H9 (cell line): Measurements from ENCODE around the gene CUL4A. TPM values are rescaled to one million over a fixed set of nuclear protein-coding genes. Genes with fewer than 3 reads are reported as not detected.

ENCODE experiments used
- DNase-seq: peaks from one replicate; pipeline ENCODE4 v3.0.0-alpha.2; 2017
- H2AFZ ChIP-seq: one replicate; pipeline ENCODE4 v1.6.1; 2013; ENCODE audit warnings: mild to moderate bottlenecking, low read length, control low read depth, moderate library complexity
- H2AK5ac ChIP-seq: 2 replicates; pipeline ENCODE4 v1.6.1; 2013; ENCODE audit warnings: low read length, control low read depth, mixed read lengths; ENCODE audit not compliant: insufficient read length
- H2BK120ac ChIP-seq: one replicate; pipeline ENCODE4 v1.6.1; 2013; ENCODE audit warnings: low read depth, mild to moderate bottlenecking, low read length, control low read depth, inconsistent platforms; ENCODE audit not compliant: poor library complexity, severe bottlenecking
- H2BK12ac ChIP-seq: 2 replicates; pipeline ENCODE4 v1.6.1; 2013; ENCODE audit warnings: low read length, control low read depth, mixed read lengths, low read depth; ENCODE audit not compliant: insufficient read length
- H2BK15ac ChIP-seq: 2 replicates; pipeline ENCODE4 v1.6.1; 2013; ENCODE audit warnings: low read depth, low read length, control low read depth
- H2BK20ac ChIP-seq: one replicate; pipeline ENCODE4 v1.6.1; 2013; ENCODE audit warnings: low read depth, mild to moderate bottlenecking, low read length, control low read depth, inconsistent platforms; ENCODE audit not compliant: poor library complexity, severe bottlenecking
- H2BK5ac ChIP-seq: 2 replicates; pipeline ENCODE4 v1.6.1; 2013; ENCODE audit warnings: low read length, control low read depth, mixed read lengths; ENCODE audit not compliant: insufficient read length
- H3K14ac ChIP-seq: 2 replicates; pipeline ENCODE4 v1.6.1; 2013; ENCODE audit warnings: low read length, control low read depth; ENCODE audit not compliant: insufficient read depth
- H3K18ac ChIP-seq: 2 replicates; pipeline ENCODE4 v1.6.1; 2013; ENCODE audit warnings: low read depth, mild to moderate bottlenecking, mixed read lengths, low read length, control low read depth; ENCODE audit not compliant: insufficient read length
- H3K23ac ChIP-seq: 2 replicates; pipeline ENCODE4 v1.6.1; 2013; ENCODE audit warnings: low read length, control low read depth, mixed read lengths, low read depth; ENCODE audit not compliant: insufficient read length
- H3K23me2 ChIP-seq: 2 replicates; pipeline ENCODE4 v1.6.1; 2013; ENCODE audit warnings: low read depth, mild to moderate bottlenecking, mixed read lengths, low read length, control low read depth; ENCODE audit not compliant: insufficient read length, poor library complexity, severe bottlenecking
- H3K27ac ChIP-seq: 2 replicates; pipeline ENCODE4 v1.5.1; 2013; ENCODE audit warnings: low read length, control low read depth, mixed read lengths, low read depth; ENCODE audit not compliant: insufficient read length
- H3K27me3 ChIP-seq: 2 replicates; pipeline ENCODE4 v1.6.1; 2013; ENCODE audit warnings: low read length, control low read depth, inconsistent platforms; ENCODE audit not compliant: insufficient read depth
- H3K4ac ChIP-seq: 2 replicates; pipeline ENCODE4 v1.6.1; 2013; ENCODE audit warnings: low read depth, mild to moderate bottlenecking, control low read depth, inconsistent platforms, low read length, moderate library complexity
- H3K4me1 ChIP-seq: 2 replicates; pipeline ENCODE4 v1.6.1; 2013; ENCODE audit warnings: low read length, control low read depth, inconsistent platforms; ENCODE audit not compliant: insufficient read depth
- H3K4me2 ChIP-seq: 2 replicates; pipeline ENCODE4 v1.6.1; 2013; ENCODE audit warnings: low read length, control low read depth, mixed read lengths; ENCODE audit not compliant: insufficient read length, insufficient read depth
- H3K56ac ChIP-seq: 2 replicates; pipeline ENCODE4 v1.6.1; 2013; ENCODE audit warnings: low read depth, mild to moderate bottlenecking, mixed read lengths, low read length, control low read depth; ENCODE audit not compliant: insufficient read length
- H3K79me1 ChIP-seq: 2 replicates; pipeline ENCODE4 v1.6.1; 2013; ENCODE audit warnings: low read depth, mild to moderate bottlenecking, moderate library complexity, low read length, control low read depth, inconsistent platforms; ENCODE audit not compliant: insufficient read depth, poor library complexity, severe bottlenecking
- H3K79me2 ChIP-seq: 2 replicates; pipeline ENCODE4 v1.6.1; 2013; ENCODE audit warnings: low read length, control low read depth, inconsistent platforms; ENCODE audit not compliant: insufficient read depth
- H3K9ac ChIP-seq: 2 replicates; pipeline ENCODE4 v1.6.1; 2013; ENCODE audit warnings: low read length, control low read depth, mixed read lengths; ENCODE audit not compliant: insufficient read length; ENCODE audit errors: extremely low read depth
- H3K9me3 ChIP-seq: one replicate; pipeline ENCODE4 v1.6.1; 2013; ENCODE audit warnings: low read depth, low read length, inconsistent platforms; ENCODE audit not compliant: control insufficient read depth
- H3T11ph ChIP-seq: one replicate; pipeline ENCODE4 v1.6.1; 2013; ENCODE audit warnings: mild to moderate bottlenecking, low read length, control low read depth, inconsistent platforms
- H4K20me1 ChIP-seq: one replicate; pipeline ENCODE4 v1.6.1; 2013; ENCODE audit not compliant: control insufficient read depth, insufficient read length, insufficient read depth
- H4K5ac ChIP-seq: 2 replicates; pipeline ENCODE4 v1.6.1; 2013; ENCODE audit warnings: low read depth, mild to moderate bottlenecking, mixed read lengths, low read length, control low read depth; ENCODE audit not compliant: insufficient read length
- H4K8ac ChIP-seq: replicated peaks from 2 replicates; pipeline ENCODE4 v1.6.1; 2013; ENCODE audit warnings: low read length, control low read depth, mixed read lengths, low read depth; ENCODE audit not compliant: insufficient read length
- H4K91ac ChIP-seq: 2 replicates; pipeline ENCODE4 v1.6.1; 2013; ENCODE audit warnings: low read depth, mild to moderate bottlenecking, moderate library complexity, mixed read lengths, low read length, control low read depth; ENCODE audit not compliant: insufficient read length
- H3K27ac Mint-ChIP-seq, 3 experiments: 2 replicates in 2 of 3; 3 replicates in 1 of 3; pipeline ENCODE4 v1.8.0; 2020 to 2021; ENCODE audit warnings: mixed read lengths in 3 of 3, mild to moderate bottlenecking in 1 of 3, moderate library complexity in 1 of 3
- H3K27me3 Mint-ChIP-seq: 2 replicates; pipeline ENCODE4 v1.8.0; 2021; ENCODE audit warnings: low read depth, mild to moderate bottlenecking, moderate library complexity, mixed read lengths
- H3K36me3 Mint-ChIP-seq, 3 experiments: 2 replicates in 2 of 3; 3 replicates in 1 of 3; pipeline ENCODE4 v1.8.0; 2020 to 2021; ENCODE audit warnings: low read depth in 3 of 3, mixed read lengths in 3 of 3; ENCODE audit not compliant: insufficient read depth in 1 of 3
- H3K4me1 Mint-ChIP-seq, 2 experiments: 2 replicates each; pipeline ENCODE4 v1.8.0; 2020; ENCODE audit warnings: mixed read lengths in 2 of 2
- H3K4me3 Mint-ChIP-seq, 2 experiments: 2 replicates in 1 of 2; 3 replicates in 1 of 2; pipeline ENCODE4 v1.8.0; 2020 to 2021; ENCODE audit warnings: mild to moderate bottlenecking in 2 of 2, mixed read lengths in 2 of 2, moderate library complexity in 1 of 2
- H3K9me3 Mint-ChIP-seq, 2 experiments: 2 replicates in 1 of 2; 3 replicates in 1 of 2; pipeline ENCODE4 v1.8.0; 2020; ENCODE audit warnings: mild to moderate bottlenecking in 2 of 2, mixed read lengths in 2 of 2, moderate library complexity in 1 of 2
- WGBS: extraction: QIAGEN DNeasy Blood & Tissue Kit; methylation state at CpG from one replicate; pipeline ENCODE4 v1.1.7; 2013; ENCODE audit warnings: missing lambda C conversion rate, low lambda C conversion rate, mixed read lengths; ENCODE audit not compliant: insufficient read length; ENCODE audit errors: extremely low coverage; 5-methylcytosine and 5-hydroxymethylcytosine counted together
- total RNA-seq: library from RNA; stranded (reverse); gene quantifications from 2 replicates; pipeline ENCODE4 v1.2.1, GENCODE V29; 2021
- TF ChIP-seq, protein P1 (sequence below): fragments of 200-600 bp; sonication (generic); conservative IDR thresholded peaks from 3 replicates; pipeline ENCODE4 v1.8.0; 2021; ENCODE audit warnings: antibody characterized with exemption, mild to moderate bottlenecking

CUL4A gene
- total RNA-seq, 1 experiment from 2014 or later, result 97.9 TPM

DNA sequence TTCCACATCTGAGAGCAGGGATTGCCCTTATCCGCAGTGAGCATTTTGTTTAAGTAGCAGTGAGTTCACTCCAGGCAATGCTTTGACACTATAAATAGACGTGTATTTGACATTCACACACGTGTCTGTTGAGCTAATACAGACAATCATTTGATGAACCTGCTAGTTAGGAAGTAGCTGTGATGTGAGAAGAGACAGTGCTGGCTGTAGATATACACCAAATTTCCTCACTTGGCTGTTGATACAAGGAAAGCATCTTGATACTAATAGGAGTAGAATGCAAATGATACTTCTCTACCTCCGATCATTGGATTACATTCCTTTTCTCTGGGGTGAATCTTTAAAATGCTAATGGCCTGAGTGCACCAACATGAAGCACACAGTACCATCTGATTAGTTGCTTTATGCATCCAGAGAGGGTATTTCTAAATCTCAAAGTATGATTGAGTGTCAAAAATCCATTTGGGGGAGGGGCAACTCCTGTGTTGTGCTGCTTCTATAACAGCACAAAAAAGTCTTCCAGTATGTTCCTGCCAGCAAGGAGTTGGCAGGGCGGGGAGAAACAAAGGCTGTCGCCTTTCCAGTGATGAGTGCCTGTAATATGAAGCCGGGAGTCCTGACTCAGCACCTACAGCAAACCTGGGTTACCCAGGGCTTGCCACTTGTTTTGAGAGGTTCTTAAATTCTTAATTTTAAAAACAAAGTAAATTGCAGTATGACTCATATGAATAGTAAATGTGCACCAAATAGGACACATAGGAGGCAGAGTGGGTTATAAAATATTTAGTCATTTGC is 7.0 kb downstream of the CUL4A start:
- Mint-ChIP-seq H3K4me1 (peaks cover 7 to 14% of the 10 kb centered on the region in 2 experiments), H3K9me3 (no peaks in the 10 kb centered on the region), H3K36me3 (peaks cover 23 to 37% (median 31%) of the 10 kb centered on the region in 3 experiments; a peak in 6 of 7 replicates), H3K27me3 (no peaks in the 10 kb centered on the region), H3K27ac (no peak overlapping the region; a peak in 1 of 7 replicates), H3K4me3 (no peak overlapping the region)
- H3K56ac ChIP-seq, result no peak overlapping the region
- peak overlapping the region; percentile 5 for H3K4me2 ChIP-seq
- no peak overlapping the region for H3K23ac ChIP-seq
- H3K9ac ChIP-seq, result no peak overlapping the region
- no peak overlapping the region for H2BK15ac ChIP-seq
- no peak overlapping the region for H2BK20ac ChIP-seq
- no peak overlapping the region for H2BK120ac ChIP-seq
- no peak overlapping the region for H3K14ac ChIP-seq
- TF ChIP-seq, protein P1, sequence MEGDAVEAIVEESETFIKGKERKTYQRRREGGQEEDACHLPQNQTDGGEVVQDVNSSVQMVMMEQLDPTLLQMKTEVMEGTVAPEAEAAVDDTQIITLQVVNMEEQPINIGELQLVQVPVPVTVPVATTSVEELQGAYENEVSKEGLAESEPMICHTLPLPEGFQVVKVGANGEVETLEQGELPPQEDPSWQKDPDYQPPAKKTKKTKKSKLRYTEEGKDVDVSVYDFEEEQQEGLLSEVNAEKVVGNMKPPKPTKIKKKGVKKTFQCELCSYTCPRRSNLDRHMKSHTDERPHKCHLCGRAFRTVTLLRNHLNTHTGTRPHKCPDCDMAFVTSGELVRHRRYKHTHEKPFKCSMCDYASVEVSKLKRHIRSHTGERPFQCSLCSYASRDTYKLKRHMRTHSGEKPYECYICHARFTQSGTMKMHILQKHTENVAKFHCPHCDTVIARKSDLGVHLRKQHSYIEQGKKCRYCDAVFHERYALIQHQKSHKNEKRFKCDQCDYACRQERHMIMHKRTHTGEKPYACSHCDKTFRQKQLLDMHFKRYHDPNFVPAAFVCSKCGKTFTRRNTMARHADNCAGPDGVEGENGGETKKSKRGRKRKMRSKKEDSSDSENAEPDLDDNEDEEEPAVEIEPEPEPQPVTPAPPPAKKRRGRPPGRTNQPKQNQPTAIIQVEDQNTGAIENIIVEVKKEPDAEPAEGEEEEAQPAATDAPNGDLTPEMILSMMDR, result no peak
- H3K79me2 ChIP-seq, result peaks cover 63% of the 10 kb centered on the region
- H4K20me1 ChIP-seq, result no peaks in the 10 kb centered on the region
- H4K8ac ChIP-seq, result no peak overlapping the region
- H3K4me1 ChIP-seq, result peaks cover 5% of the 10 kb centered on the region; the same call in 1 of the 2 replicates
- H4K5ac ChIP-seq, result no peak overlapping the region
- H3K18ac ChIP-seq, result no peak overlapping the region
- peak overlapping the region; percentile 0 for H3K27ac ChIP-seq
- H2BK12ac ChIP-seq, result no peak overlapping the region
- H3T11ph ChIP-seq, result no peak overlapping the region
- H4K91ac ChIP-seq, result no peak overlapping the region
- H2BK5ac ChIP-seq, result no peak overlapping the region
- H2AK5ac ChIP-seq, result no peak overlapping the region
- no peaks in the 10 kb centered on the region for H3K9me3 ChIP-seq
- no peaks in the 10 kb centered on the region for H3K79me1 ChIP-seq
- no peaks in the 10 kb centered on the region for H3K27me3 ChIP-seq
- H3K23me2 ChIP-seq, result no peaks in the 10 kb centered on the region
- DNase-seq, result peak; percentile 74
- no CpG with 5 or more reads among the region's 7 CpGs for WGBS
- no peak overlapping the region for H2AFZ ChIP-seq
- H3K4ac ChIP-seq, result no peak overlapping the region
